Measurements from ENCODE around the gene SLIT3.

GRCh38 chr5:169050636-169051035 lies 250.3 kb downstream of the SLIT3 start:
- no peak for TF ChIP-seq CTCF (conservative IDR thresholded peaks at IDR 0.05)
- TF ChIP-seq EZH2 (IDR thresholded peaks at IDR 0.05; ENCODE audit: low read depth), result no peak

All from PC-9 (cell line).